IMR-90 (cell line): Measurements from ENCODE around the gene IL19. TPM values are rescaled to one million over a fixed set of nuclear protein-coding genes. Genes with fewer than 3 reads are reported as not detected.

ENCODE experiments used
- ATAC-seq: fragments of 200-7000 bp; cut with Tn5 transposase; 2 replicates; pipeline ENCODE4 v1.9.1; 2020; ENCODE audit warnings: low read depth, mild to moderate bottlenecking, moderate library complexity
- BruUV-seq: library from RNA; stranded (reverse); fragments of 400-500 nt; replicated peaks from 2 replicates; lab custom pipeline; 2021; lab: Mats Ljungman, UMichigan
- CTCF ChIA-PET: fragments of 300-600 bp; formaldehyde crosslinking; extraction: SDS; loops from one replicate; lab custom pipeline; 2021; ENCODE audit warnings: antibody characterized with exemption; lab: Yijun Ruan, JAX
- POLR2A ChIA-PET: fragments of 300-600 bp; sonication (Branson Sonifier 250); formaldehyde crosslinking; loops from one replicate; lab custom pipeline; 2022; ENCODE audit warnings: antibody characterized with exemption; ENCODE audit not compliant: unreplicated experiment; lab: Charles Lee
- DNase-seq: peaks from one replicate; pipeline ENCODE4 v3.0.0; 2013
- H2AFZ ChIP-seq: replicated peaks from 2 replicates; pipeline ENCODE3; 2013; ENCODE audit warnings: low read length, mild to moderate bottlenecking; ENCODE audit not compliant: poor library complexity
- H2AK5ac ChIP-seq: 2 replicates; pipeline ENCODE4 v1.6.1; 2013; ENCODE audit warnings: low read depth, low read length, inconsistent platforms
- H2AK9ac ChIP-seq: replicated peaks from 2 replicates; pipeline ENCODE3; 2013; ENCODE audit warnings: mild to moderate bottlenecking, low read depth, low read length, moderate library complexity; ENCODE audit not compliant: poor library complexity
- H2BK120ac ChIP-seq: 2 replicates; pipeline ENCODE4 v1.6.1; 2013; ENCODE audit warnings: low read depth, low read length, inconsistent platforms
- H2BK15ac ChIP-seq: 3 replicates; pipeline ENCODE4 v1.6.1; 2013; ENCODE audit warnings: low read depth, low read length, inconsistent platforms
- H2BK20ac ChIP-seq: 2 replicates; pipeline ENCODE4 v1.6.1; 2013; ENCODE audit warnings: low read depth, mild to moderate bottlenecking, inconsistent platforms, low read length, moderate library complexity
- H2BK5ac ChIP-seq: 2 replicates; pipeline ENCODE4 v1.6.1; 2013; ENCODE audit warnings: mild to moderate bottlenecking, low read depth, low read length, inconsistent platforms; ENCODE audit not compliant: poor library complexity, severe bottlenecking
- H3K14ac ChIP-seq: replicated peaks from 2 replicates; pipeline ENCODE4 v1.6.1; 2013; ENCODE audit warnings: low read depth, low read length, inconsistent platforms
- H3K18ac ChIP-seq: 2 replicates; pipeline ENCODE4 v1.6.1; 2013; ENCODE audit warnings: low read depth, low read length, control low read depth
- H3K23ac ChIP-seq: 2 replicates; pipeline ENCODE4 v1.6.1; 2013; ENCODE audit warnings: low read depth, low read length, inconsistent platforms
- H3K27ac ChIP-seq: 2 replicates; pipeline ENCODE4 v1.5.1; 2013; ENCODE audit warnings: mild to moderate bottlenecking, control low read depth, low read length; ENCODE audit not compliant: insufficient read depth
- H3K27me3 ChIP-seq: 2 replicates; pipeline ENCODE4 v1.6.1; 2013; ENCODE audit warnings: low read length; ENCODE audit not compliant: control insufficient read depth, insufficient read depth
- H3K36me3 ChIP-seq: 2 replicates; pipeline ENCODE4 v1.6.1; 2013; ENCODE audit warnings: low read length, mixed read lengths; ENCODE audit not compliant: control insufficient read depth, insufficient read depth
- H3K4ac ChIP-seq: 2 replicates; pipeline ENCODE4 v1.6.1; 2013; ENCODE audit warnings: low read depth, low read length, inconsistent platforms
- H3K4me1 ChIP-seq: 2 replicates; pipeline ENCODE4 v1.6.1; 2013; ENCODE audit warnings: low read length, mixed read lengths; ENCODE audit not compliant: control insufficient read depth, insufficient read depth
- H3K4me2 ChIP-seq: 2 replicates; pipeline ENCODE4 v1.6.1; 2013; ENCODE audit warnings: low read depth, mild to moderate bottlenecking, control low read depth, low read length, moderate library complexity
- H3K4me3 ChIP-seq: 2 replicates; pipeline ENCODE4 v1.5.1; 2013; ENCODE audit warnings: low read depth, mild to moderate bottlenecking, control low read depth, low read length, moderate library complexity; ENCODE audit not compliant: insufficient read depth
- H3K56ac ChIP-seq: 2 replicates; pipeline ENCODE4 v1.6.1; 2013; ENCODE audit warnings: low read length, inconsistent platforms; ENCODE audit not compliant: insufficient read depth; ENCODE audit errors: extremely low read depth
- H3K79me1 ChIP-seq, 2 experiments: 2 replicates each; pipeline ENCODE4 v1.6.1; 2013; ENCODE audit warnings: low read length in 2 of 2, inconsistent platforms in 1 of 2, low read depth in 1 of 2
- H3K9ac ChIP-seq: 2 replicates; pipeline ENCODE4 v1.6.1; 2013; ENCODE audit warnings: low read depth, low read length, control low read depth
- H3K9me1 ChIP-seq: 2 replicates; pipeline ENCODE4 v1.6.1; 2013; ENCODE audit warnings: low read length, inconsistent platforms; ENCODE audit not compliant: insufficient read depth
- H3K9me3 ChIP-seq: 2 replicates; pipeline ENCODE4 v1.6.1; 2013; ENCODE audit warnings: low read length; ENCODE audit not compliant: control insufficient read depth, insufficient read depth
- H4K20me1 ChIP-seq: 2 replicates; pipeline ENCODE4 v1.6.1; 2013; ENCODE audit warnings: low read length, inconsistent platforms; ENCODE audit not compliant: insufficient read depth
- H4K5ac ChIP-seq: 2 replicates; pipeline ENCODE4 v1.6.1; 2013; ENCODE audit warnings: mild to moderate bottlenecking, low read depth, low read length, control low read depth
- H4K8ac ChIP-seq, 2 experiments: 2 replicates each; pipeline ENCODE4 v1.6.1; 2013; ENCODE audit warnings: low read depth in 2 of 2, low read length in 2 of 2, control low read depth in 1 of 2, inconsistent platforms in 1 of 2
- H4K91ac ChIP-seq: 2 replicates; pipeline ENCODE4 v1.6.1; 2013; ENCODE audit warnings: low read depth, low read length, inconsistent platforms; ENCODE audit not compliant: insufficient read depth
- CHD1 ChIP-seq: IDR thresholded peaks from 2 replicates; pipeline ENCODE4 v1.6.1; 2012; ENCODE audit warnings: low read depth, low read length, improper control_type of control experiment
- ELK1 ChIP-seq: fragments of 150-350 bp; IDR thresholded peaks from 2 replicates; pipeline ENCODE4 v1.6.1; 2016; ENCODE audit warnings: low read depth, mild to moderate bottlenecking, low read length, moderate library complexity, borderline replicate concordance
- MAFK ChIP-seq: IDR thresholded peaks from 2 replicates; pipeline ENCODE4 v1.6.1; 2012; ENCODE audit warnings: low read depth, low read length, improper control_type of control experiment
- MAZ ChIP-seq: IDR thresholded peaks from 2 replicates; pipeline ENCODE4 v1.6.1; 2012; ENCODE audit warnings: low read depth, mild to moderate bottlenecking, low read length, improper control_type of control experiment, moderate library complexity, borderline replicate concordance
- RCOR1 ChIP-seq: IDR thresholded peaks from 2 replicates; pipeline ENCODE4 v1.6.1; 2012; ENCODE audit warnings: mild to moderate bottlenecking, low read length, improper control_type of control experiment; ENCODE audit not compliant: insufficient replicate concordance
- SMC3 ChIP-seq: fragments of 150-350 bp; IDR thresholded peaks from 2 replicates; pipeline ENCODE4 v1.6.1; 2016; ENCODE audit warnings: low read depth, mild to moderate bottlenecking, antibody characterized with exemption, low read length, moderate library complexity
- USF2 ChIP-seq: fragments of 150-350 bp; IDR thresholded peaks from 2 replicates; pipeline ENCODE4 v1.6.1; 2017; ENCODE audit warnings: mild to moderate bottlenecking, antibody characterized with exemption, low read length, low read depth
- WGBS, 2 experiments: methylation state at CpG; one replicate each; pipeline versions ENCODE4 v1.1.5 to v1.1.7; 2013; ENCODE audit warnings: missing lambda C conversion rate in 2 of 2; ENCODE audit not compliant: insufficient read length in 1 of 2; ENCODE audit errors: extremely low coverage in 2 of 2; 5-methylcytosine and 5-hydroxymethylcytosine counted together
- dilution Hi-C: fragments of 300-500 bp; cut with HindIII; formaldehyde crosslinking; loops from one replicate; pipeline ENCODE4 v1.14.3; 2018; ENCODE audit warnings: low sequenced_read_pairs; ENCODE audit not compliant: unreplicated experiment
- in situ Hi-C: fragments of 300-500 bp; cut with MboI; formaldehyde crosslinking; loops from 3 replicates; pipeline ENCODE4 v1.14.3; 2019; ENCODE audit warnings: low sequenced_read_pairs, inconsistent platforms, mixed read lengths
- intact Hi-C: fragments of 100-400 bp; cut with micrococcal nuclease; formaldehyde crosslinking; loops from 2 replicates; pipeline ENCODE4 v1.10.0; 2022
- polyA plus RNA-seq, 3 experiments: library from polyadenylated mRNA; depleted of rRNA; stranded (reverse); fragments of >200 nt; gene quantifications; 2 replicates each; pipeline ENCODE4 v1.2.3, GENCODE V29; 2012; ENCODE audit warnings: low replicate concordance in 1 of 3
- total RNA-seq: library from RNA; depleted of rRNA; stranded (reverse); fragments of >200 nt; gene quantifications from 2 replicates; pipeline ENCODE4 v1.2.3, GENCODE V29; 2012

IL19 gene
- total and polyA plus RNA-seq, 2 of the 4 experiments (the other 2 are of a cell fraction), result not detected

DNA sequence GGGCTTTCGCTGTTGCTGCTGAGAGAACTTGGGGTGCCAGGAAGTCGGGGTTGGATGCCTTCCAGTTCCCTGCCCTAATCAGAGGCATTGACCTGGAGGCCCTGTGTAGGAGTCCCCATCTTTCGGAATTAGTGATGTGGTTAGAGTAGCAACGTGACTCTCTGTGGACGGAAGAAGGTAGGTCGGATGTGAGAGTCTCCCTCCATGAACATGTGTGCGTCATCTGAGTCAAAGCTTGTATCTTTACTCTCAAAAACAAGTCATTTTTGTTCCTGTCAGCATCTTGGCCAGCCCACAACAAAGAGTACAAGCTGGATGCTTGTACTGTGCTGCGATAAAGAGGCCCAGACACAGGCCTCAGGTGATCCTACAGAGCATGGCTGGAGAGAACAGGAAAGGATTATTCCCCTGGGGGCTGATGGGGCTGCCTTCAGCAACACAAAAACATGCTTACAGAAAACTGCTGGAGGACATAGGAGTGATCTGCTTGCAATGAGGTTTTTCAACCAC, 32.7 kb downstream of the IL19 start:
- Histone ChIP-seq H3K4ac (no peak overlapping the region), H2AFZ (no peak overlapping the region), H3K23ac (no peak overlapping the region), H3K27me3 (peaks cover 5% of the 10 kb centered on the region; the same call in 1 of the 2 replicates), H2BK5ac (no peak overlapping the region), H3K4me3 (no peak overlapping the region), H3K9me1 (no peaks in the 10 kb centered on the region), H3K18ac (no peak overlapping the region), H4K5ac (no peak overlapping the region), H2AK9ac (peak overlapping the region; percentile 66), H4K20me1 (no peaks in the 10 kb centered on the region), H3K4me2 (no peak overlapping the region), H4K91ac (no peak overlapping the region), H3K27ac (no peak overlapping the region), H3K14ac (no peak overlapping the region), H3K9me3 (no peaks in the 10 kb centered on the region), H2BK120ac (no peak overlapping the region), H3K9ac (no peak overlapping the region), H4K8ac (no peak overlapping the region), H3K4me1 (no peaks in the 10 kb centered on the region), H2BK20ac (no peak overlapping the region), H2AK5ac (no peak overlapping the region), H3K56ac (no peak overlapping the region), H2BK15ac (0 out of 3 replicates have a peak overlapping the region, but pooled peaks have one; percentile 55), H3K79me1 (no peaks in the 10 kb centered on the region), H3K36me3 (no peaks in the 10 kb centered on the region)
- WGBS, 2 experiments, result 80% methylated on average over 1 of the region's 8 CpGs; no CpG with 5 or more reads in 1 of the 2 experiments
- dilution Hi-C loops, result no loop called here
- ChIA-PET POLR2A (no interaction called here), CTCF (interaction anchor here (0.6 kb wide), 1 partner anchor 28 kb away, joined by 4 read pairs; no protein-coding TSS in a partner anchor)
- in situ Hi-C loops, result no loop called here
- ATAC-seq (no peak), DNase-seq (no peak)
- intact Hi-C loops, result no loop called here
- no TSS peak for BruUV-seq
- no peak for TF ChIP-seq MAFK
- TF ChIP-seq USF2, result no peak
- no peak for TF ChIP-seq MAZ
- TF ChIP-seq RCOR1, result no peak
- TF ChIP-seq ELK1, result no peak
- no peak for TF ChIP-seq SMC3
- no peak for TF ChIP-seq CHD1
